EL (cell line): ENCODE measurements around the gene TGM1.
"Not testable (repeated sequence)": the region's sequence is repeated elsewhere in the genome, so short reads cannot be mapped to it uniquely, and the experiment has no call there.

Source experiments
- DNase-seq: peaks from one replicate; pipeline ENCODE4 v3.0.0-alpha.2; 2016

The TGM1 gene

GRCh38 chr14:24232121-24232644 is 30.8 kb downstream of the TGM1 start, which contains the start of gene NEDD8:
Gene NEDD8, minus strand, starts transcription at chr14:24232367. Its CDS starts 100 bp downstream, at chr14:24232267.
- peak; percentile 98 for DNase-seq

- no peak for DNase-seq
Measured at GRCh38 chr14:24231263-24232120, 31.5 kb downstream of the TGM1 start.

GRCh38 chr14:24228902-24229301 is 34.1 kb downstream of the TGM1 start:
- DNase-seq, result no peak

GRCh38 chr14:24226473-24226872 is 36.5 kb downstream of the TGM1 start:
- DNase-seq, result no peak

- peak; percentile 88 for DNase-seq
Measured at GRCh38 chr14:24224618-24225071, 38.3 kb downstream of the TGM1 start.

GRCh38 chr14:24222987-24223386 is 40.0 kb downstream of the TGM1 start:
- DNase-seq, result not testable (repeated sequence)

GRCh38 chr14:24219521-24219920 is 43.5 kb downstream of the TGM1 start:
- no peak for DNase-seq

GRCh38 chr14:24219080-24219479 is 43.9 kb downstream of the TGM1 start:
- DNase-seq, result no peak

- not testable (repeated sequence) for DNase-seq
Measured at GRCh38 chr14:24216876-24217275, 46.1 kb downstream of the TGM1 start.

GRCh38 chr14:24216345-24216699 is 46.7 kb downstream of the TGM1 start:
- DNase-seq, result no peak

GRCh38 chr14:24215495-24216344 is 47.3 kb downstream of the TGM1 start, which contains the start of gene MDP1:
Gene MDP1, minus strand, starts transcription at chr14:24216066. Its CDS starts 111 bp downstream, at chr14:24215955.
- peak; percentile 86 for DNase-seq

- no peak for DNase-seq
Measured at GRCh38 chr14:24213866-24214662, 48.9 kb downstream of the TGM1 start.

GRCh38 chr14:24212924-24213865 is 49.8 kb downstream of the TGM1 start, which contains the start of gene CHMP4A:
Gene CHMP4A, minus strand, starts transcription at chr14:24213488. Its CDS starts 49 bp downstream, at chr14:24213439.
- DNase-seq, result peak; percentile 99

- DNase-seq, result no peak
Measured at GRCh38 chr14:24211311-24211710, 51.7 kb downstream of the TGM1 start.

- DNase-seq, result no peak
Measured at GRCh38 chr14:24207625-24208024, 55.4 kb downstream of the TGM1 start.

- no peak for DNase-seq
Measured at GRCh38 chr14:24207104-24207551, 55.8 kb downstream of the TGM1 start.

GRCh38 chr14:24206260-24207103 is 56.5 kb downstream of the TGM1 start:
- DNase-seq, result no peak

GRCh38 chr14:24204163-24205146 is 58.5 kb downstream of the TGM1 start:
- DNase-seq, result no peak
